NCI-H524 (cell line): ENCODE results near the gene USP30.

Experiments
- DNase-seq, 2 experiments: peaks; one replicate each; lab custom pipeline; 2025; lab: John Stamatoyannopoulos, UW

USP30 gene

GRCh38 chr12:109098183-109098604 lies 45.8 kb downstream of the USP30 start:
- DNase-seq: peak in 1 of 2 experiments; percentile 65

GRCh38 chr12:109098651-109099050 lies 46.3 kb downstream of the USP30 start:
- no peak for DNase-seq

- DNase-seq: no peak
Observed at GRCh38 chr12:109099431-109100020, 47.1 kb downstream of the USP30 start.

- no peak for DNase-seq
Observed at GRCh38 chr12:109100741-109101140, 48.4 kb downstream of the USP30 start.

GRCh38 chr12:109102491-109102890 lies 50.1 kb downstream of the USP30 start:
- DNase-seq: no peak

GRCh38 chr12:109105176-109105575 lies 52.8 kb downstream of the USP30 start:
- no peak for DNase-seq

- DNase-seq: no peak
Observed at GRCh38 chr12:109109746-109110350, 57.5 kb downstream of the USP30 start.

GRCh38 chr12:109110988-109111495 lies 58.7 kb downstream of the USP30 start:
- DNase-seq: no peak

- no peak for DNase-seq
Observed at GRCh38 chr12:109112720-109113465, 60.5 kb downstream of the USP30 start.

- DNase-seq: no peak
Observed at GRCh38 chr12:109113661-109114321, 61.4 kb downstream of the USP30 start.

GRCh38 chr12:109114644-109115043 lies 62.3 kb downstream of the USP30 start:
- DNase-seq: no peak

- no peak for DNase-seq
Observed at GRCh38 chr12:109115404-109115757, 63.0 kb downstream of the USP30 start.

GRCh38 chr12:109115758-109116610 lies 63.6 kb downstream of the USP30 start, which contains the start of gene ACACB:
Gene ACACB, plus strand, starts transcription at chr12:109116587. Its CDS starts 22,819 bp downstream, at chr12:109139406.
- no peak for DNase-seq

- no peak for DNase-seq
Observed at GRCh38 chr12:109116611-109116949, 64.2 kb downstream of the USP30 start.

GRCh38 chr12:109120095-109120494 lies 67.7 kb downstream of the USP30 start:
- DNase-seq: no peak

- no peak for DNase-seq
Observed at GRCh38 chr12:109120557-109120956, 68.2 kb downstream of the USP30 start.

- no peak for DNase-seq
Observed at GRCh38 chr12:109121346-109121880, 69.0 kb downstream of the USP30 start.

- no peak for DNase-seq
Observed at GRCh38 chr12:109124878-109125648, 72.7 kb downstream of the USP30 start.

- DNase-seq: no peak
Observed at GRCh38 chr12:109125791-109126190, 73.4 kb downstream of the USP30 start.

GRCh38 chr12:109126784-109127183 lies 74.4 kb downstream of the USP30 start:
- DNase-seq: no peak
